Keratinocyte (primary cell): ENCODE results near the gene SF3A2.

Source experiments
- EZH2 ChIP-seq: IDR thresholded peaks from one replicate; pipeline ENCODE4 v1.6.1; 2012; ENCODE audit warnings: inconsistent platforms, mild to moderate bottlenecking, low read length, moderate library complexity
- TF ChIP-seq, protein P1 (sequence below), 3 experiments: IDR thresholded peaks in 1 of 3; conservative IDR thresholded peaks in 1 of 3; optimal IDR thresholded peaks in 1 of 3; 2 replicates in 2 of 3; 3 replicates in 1 of 3; pipeline versions ENCODE3 to v1.5.1; 2011; ENCODE audit warnings: low read length in 3 of 3, mild to moderate bottlenecking in 3 of 3, moderate library complexity in 2 of 3, control low read depth in 1 of 3, inconsistent platforms in 1 of 3; ENCODE audit not compliant: insufficient read depth in 2 of 3; ENCODE audit errors: extremely low read depth in 1 of 3

DNA sequence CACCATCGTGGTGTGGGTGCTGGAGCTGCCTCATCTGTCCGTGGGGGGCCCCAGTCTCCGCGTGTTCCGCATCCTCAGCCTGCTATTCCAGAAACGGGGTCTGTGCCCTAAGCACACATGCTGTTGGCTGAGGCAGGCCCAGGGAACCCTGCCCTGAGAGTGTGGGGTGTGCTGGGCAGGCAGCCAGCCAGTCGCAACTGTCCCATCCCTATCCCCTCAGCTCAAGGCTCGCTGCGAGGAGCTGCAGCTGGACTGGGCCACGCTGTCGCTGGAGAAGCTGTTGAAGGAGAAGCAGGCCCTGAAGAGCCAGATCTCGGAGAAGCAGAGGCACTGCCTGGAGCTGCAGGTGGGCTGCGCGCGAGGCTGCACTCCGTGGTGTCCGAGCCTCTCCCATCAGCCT, 22.4 kb upstream of the SF3A2 start:
- TF ChIP-seq, protein P1, sequence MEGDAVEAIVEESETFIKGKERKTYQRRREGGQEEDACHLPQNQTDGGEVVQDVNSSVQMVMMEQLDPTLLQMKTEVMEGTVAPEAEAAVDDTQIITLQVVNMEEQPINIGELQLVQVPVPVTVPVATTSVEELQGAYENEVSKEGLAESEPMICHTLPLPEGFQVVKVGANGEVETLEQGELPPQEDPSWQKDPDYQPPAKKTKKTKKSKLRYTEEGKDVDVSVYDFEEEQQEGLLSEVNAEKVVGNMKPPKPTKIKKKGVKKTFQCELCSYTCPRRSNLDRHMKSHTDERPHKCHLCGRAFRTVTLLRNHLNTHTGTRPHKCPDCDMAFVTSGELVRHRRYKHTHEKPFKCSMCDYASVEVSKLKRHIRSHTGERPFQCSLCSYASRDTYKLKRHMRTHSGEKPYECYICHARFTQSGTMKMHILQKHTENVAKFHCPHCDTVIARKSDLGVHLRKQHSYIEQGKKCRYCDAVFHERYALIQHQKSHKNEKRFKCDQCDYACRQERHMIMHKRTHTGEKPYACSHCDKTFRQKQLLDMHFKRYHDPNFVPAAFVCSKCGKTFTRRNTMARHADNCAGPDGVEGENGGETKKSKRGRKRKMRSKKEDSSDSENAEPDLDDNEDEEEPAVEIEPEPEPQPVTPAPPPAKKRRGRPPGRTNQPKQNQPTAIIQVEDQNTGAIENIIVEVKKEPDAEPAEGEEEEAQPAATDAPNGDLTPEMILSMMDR (optimal IDR thresholded peaks at IDR 0.05 in 1 of 3, IDR thresholded peaks at IDR 0.05 in 1 of 3, conservative IDR thresholded peaks at IDR 0.05 in 1 of 3; ENCODE audit: extremely low read depth in 1 of 3, insufficient read depth in 2 of 3, low read length in 3 of 3): no peak
- TF ChIP-seq EZH2: no peak
